Mesenchymal stem cell (in vitro differentiated cells and primary cell): ENCODE measurements around the gene KLHL41.

Experiments used
- DNase-seq: peaks from one replicate; pipeline ENCODE4 v3.0.0-alpha.2; 2013
- H2AFZ ChIP-seq: one replicate; pipeline ENCODE4 v1.6.1; 2013; ENCODE audit warnings: low read depth, mild to moderate bottlenecking, control low read depth, inconsistent platforms, low read length, moderate library complexity
- H2AK5ac ChIP-seq: 2 replicates; pipeline ENCODE4 v1.6.1; 2013; ENCODE audit warnings: low read length, moderate library complexity, mild to moderate bottlenecking, inconsistent platforms; ENCODE audit not compliant: severe bottlenecking
- H2BK120ac ChIP-seq: one replicate; pipeline ENCODE4 v1.6.1; 2013; ENCODE audit warnings: low read depth, mild to moderate bottlenecking, inconsistent platforms, low read length, moderate library complexity
- H2BK12ac ChIP-seq, 2 experiments: one replicate each; pipeline ENCODE4 v1.6.1; 2013; ENCODE audit warnings: inconsistent platforms in 2 of 2, low read length in 2 of 2, mild to moderate bottlenecking in 2 of 2, moderate library complexity in 2 of 2, control low read depth in 1 of 2
- H2BK15ac ChIP-seq: one replicate; pipeline ENCODE4 v1.6.1; 2013; ENCODE audit warnings: mild to moderate bottlenecking, low read depth, inconsistent platforms; ENCODE audit not compliant: poor library complexity, severe bottlenecking
- H2BK5ac ChIP-seq: 2 replicates; pipeline ENCODE4 v1.6.1; 2013; ENCODE audit warnings: low read depth, mild to moderate bottlenecking, low read length, control low read depth, inconsistent platforms; ENCODE audit not compliant: poor library complexity, severe bottlenecking
- H3K14ac ChIP-seq, 2 experiments: one replicate each; pipeline ENCODE4 v1.6.1; 2013; ENCODE audit warnings: inconsistent platforms in 2 of 2, low read length in 2 of 2, control low read depth in 1 of 2, mild to moderate bottlenecking in 1 of 2, moderate library complexity in 1 of 2
- H3K18ac ChIP-seq, 2 experiments: one replicate each; pipeline ENCODE4 v1.6.1; 2013; ENCODE audit warnings: inconsistent platforms in 2 of 2, low read length in 2 of 2, control low read depth in 1 of 2, low read depth in 1 of 2, mild to moderate bottlenecking in 1 of 2
- H3K23ac ChIP-seq, 2 experiments: one replicate each; pipeline ENCODE4 v1.6.1; 2013; ENCODE audit warnings: inconsistent platforms in 2 of 2, low read length in 2 of 2, mild to moderate bottlenecking in 2 of 2, moderate library complexity in 2 of 2, control low read depth in 1 of 2
- H3K27ac ChIP-seq: 2 replicates; pipeline ENCODE4 v1.5.1; 2013; ENCODE audit warnings: mild to moderate bottlenecking, moderate library complexity, low read length, control low read depth, inconsistent platforms; ENCODE audit not compliant: poor library complexity, severe bottlenecking
- H3K27me3 ChIP-seq, 2 experiments: 2 replicates each; pipeline versions ENCODE4 v1.6.1 to v1.7.0; 2013; ENCODE audit warnings: low read length in 2 of 2, mild to moderate bottlenecking in 2 of 2, moderate library complexity in 2 of 2, control low read depth in 1 of 2, inconsistent platforms in 1 of 2; ENCODE audit not compliant: control insufficient read depth in 1 of 2, insufficient read depth in 1 of 2
- H3K36me3 ChIP-seq, 2 experiments: 2 replicates each; pipeline versions ENCODE4 v1.6.1 to v1.7.0; 2013; ENCODE audit warnings: low read length in 2 of 2, control low read depth in 1 of 2, inconsistent platforms in 1 of 2, low read depth in 1 of 2, mild to moderate bottlenecking in 1 of 2; ENCODE audit not compliant: insufficient read depth in 2 of 2, control insufficient read depth in 1 of 2
- H3K4ac ChIP-seq, 2 experiments: one replicate each; pipeline ENCODE4 v1.6.1; 2013; ENCODE audit warnings: inconsistent platforms in 2 of 2, low read length in 2 of 2, mild to moderate bottlenecking in 2 of 2, moderate library complexity in 2 of 2, control low read depth in 1 of 2, low read depth in 1 of 2
- H3K4me1 ChIP-seq: 2 replicates; pipeline ENCODE4 v1.6.1; 2013; ENCODE audit warnings: low read depth, low read length, control low read depth; ENCODE audit not compliant: control insufficient read depth, insufficient read depth
- H3K4me2 ChIP-seq: 2 replicates; pipeline ENCODE4 v1.6.1; 2013; ENCODE audit warnings: low read length, mild to moderate bottlenecking, inconsistent platforms; ENCODE audit not compliant: poor library complexity, severe bottlenecking
- H3K4me3 ChIP-seq, 2 experiments: 2 replicates each; pipeline versions ENCODE4 v1.5.1 to v1.7.0; 2013; ENCODE audit warnings: low read length in 2 of 2, mild to moderate bottlenecking in 2 of 2, control low read depth in 1 of 2, low read depth in 1 of 2; ENCODE audit not compliant: insufficient read depth in 1 of 2
- H3K79me1 ChIP-seq: replicated peaks from 2 replicates; pipeline ENCODE4 v1.6.1; 2013; ENCODE audit warnings: mild to moderate bottlenecking, control low read depth, low read length, inconsistent platforms; ENCODE audit not compliant: poor library complexity, severe bottlenecking
- H3K9ac ChIP-seq: 2 replicates; pipeline ENCODE4 v1.7.0; 2013; ENCODE audit warnings: mild to moderate bottlenecking, low read length, moderate library complexity
- H3K9me3 ChIP-seq: 2 replicates; pipeline ENCODE4 v1.7.0; 2013; ENCODE audit warnings: mild to moderate bottlenecking, low read length; ENCODE audit not compliant: control insufficient read depth
- H4K8ac ChIP-seq: one replicate; pipeline ENCODE4 v1.6.1; 2013; ENCODE audit warnings: inconsistent platforms, mild to moderate bottlenecking, low read length, moderate library complexity
- H4K91ac ChIP-seq: one replicate; pipeline ENCODE4 v1.6.1; 2013; ENCODE audit warnings: mild to moderate bottlenecking, low read length, inconsistent platforms
- WGBS: methylation state at CpG from one replicate; pipeline ENCODE4 v1.1.7; 2013; ENCODE audit warnings: mixed read lengths; 5-methylcytosine and 5-hydroxymethylcytosine counted together

Gene KLHL41

GRCh38 chr2:169476459-169476858 lies 33.0 kb upstream of the KLHL41 start:
- WGBS, result 80% methylated on average over 3 of the region's 3 CpGs
- H3K27me3 ChIP-seq, result no peaks in the 10 kb centered on the region
- H3K27ac ChIP-seq, result no peak overlapping the region
- H3K9me3 ChIP-seq, result no peaks in the 10 kb centered on the region
- no peak overlapping the region for H3K14ac ChIP-seq
- no peak overlapping the region for H2AFZ ChIP-seq
- no peak overlapping the region for H3K4ac ChIP-seq
- no peak for DNase-seq
- no peak overlapping the region for H2BK5ac ChIP-seq
- peaks cover 2% of the 10 kb centered on the region for H3K79me1 ChIP-seq
- H3K18ac ChIP-seq, result no peak overlapping the region
- H3K4me3 ChIP-seq, result no peak overlapping the region
- H2BK120ac ChIP-seq, result no peak overlapping the region
- H3K4me1 ChIP-seq, result peaks cover 1% of the 10 kb centered on the region
- H3K9ac ChIP-seq, result no peak overlapping the region
- no peak overlapping the region for H4K91ac ChIP-seq
- no peak overlapping the region for H3K4me2 ChIP-seq
- H3K36me3 ChIP-seq, result no peaks in the 10 kb centered on the region
- H3K23ac ChIP-seq, result no peak overlapping the region
- H2BK15ac ChIP-seq, result no peak overlapping the region
- H4K8ac ChIP-seq, result no peak overlapping the region
- H2BK12ac ChIP-seq, result no peak overlapping the region
- H2AK5ac ChIP-seq, result no peak overlapping the region

DNA sequence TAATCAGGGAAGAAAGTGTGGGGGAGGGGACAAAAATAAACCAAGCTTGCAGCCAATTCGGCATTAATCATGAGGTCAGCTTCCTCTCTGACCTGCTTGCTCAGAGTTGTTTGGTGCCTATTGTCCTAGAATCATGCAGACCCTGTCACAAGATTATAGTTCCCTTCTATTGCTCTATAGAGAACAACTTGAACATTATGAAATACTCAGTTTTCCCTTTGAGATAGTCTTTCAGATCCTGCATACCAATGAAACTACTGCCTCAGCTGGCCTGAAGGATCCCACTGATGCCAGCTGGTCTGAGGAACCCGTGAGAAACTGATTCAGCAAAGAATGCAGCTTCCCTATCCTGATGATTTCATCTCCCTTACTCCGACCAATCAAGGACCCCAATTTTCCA lies 31.2 kb upstream of the KLHL41 start:
- Histone ChIP-seq H3K27me3 (no peaks in the 10 kb centered on the region), H2BK12ac (no peak overlapping the region), H4K8ac (no peak overlapping the region), H3K4me1 (peaks cover 1% of the 10 kb centered on the region), H3K4me2 (no peak overlapping the region), H3K36me3 (peaks cover 3 to 16% of the 10 kb centered on the region in 2 experiments), H3K4ac (no peak overlapping the region), H2AFZ (no peak overlapping the region), H3K9me3 (no peaks in the 10 kb centered on the region), H3K4me3 (peak overlapping the region in 1 of 2 experiments; percentile 91), H3K9ac (peak overlapping the region; percentile 92), H3K79me1 (peaks cover 2% of the 10 kb centered on the region), H2BK5ac (no peak overlapping the region), H3K18ac (no peak overlapping the region), H2BK15ac (no peak overlapping the region), H3K23ac (no peak overlapping the region), H2BK120ac (no peak overlapping the region), H4K91ac (no peak overlapping the region), H2AK5ac (no peak overlapping the region), H3K27ac (no peak overlapping the region), H3K14ac (no peak overlapping the region)
- 78% methylated on average over 3 of the region's 3 CpGs for WGBS
- DNase-seq, result no peak

DNA sequence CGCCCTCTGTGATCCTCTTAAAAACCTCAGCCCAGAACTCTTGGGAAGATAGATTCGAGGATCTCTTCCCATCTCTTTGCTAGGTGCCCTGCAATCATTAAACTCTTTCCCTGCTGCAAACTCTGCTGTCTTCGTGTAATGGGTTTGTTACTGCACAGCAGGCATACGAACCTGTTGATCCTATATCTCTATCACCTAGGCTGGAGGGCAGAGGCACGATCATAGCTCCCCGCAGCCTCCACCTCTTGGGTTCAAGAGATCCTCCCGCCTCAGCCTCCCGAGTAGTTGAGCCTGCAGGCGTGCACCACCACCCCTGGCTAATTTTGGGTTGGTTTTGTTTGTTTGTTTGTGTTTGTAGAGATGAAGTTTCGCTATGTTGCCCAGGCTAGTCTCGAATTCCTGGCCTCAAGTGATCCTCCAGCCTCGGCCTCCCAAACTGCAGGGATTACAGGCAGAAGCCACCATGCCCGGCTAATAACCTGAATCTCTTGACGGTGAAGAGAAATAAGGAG lies 30.7 kb upstream of the KLHL41 start:
- Histone ChIP-seq H3K79me1 (peaks cover 2% of the 10 kb centered on the region), H4K8ac (peak overlapping the region; percentile 94), H2AK5ac (no peak overlapping the region), H3K4me2 (peak overlapping the region; percentile 75), H3K18ac (peak overlapping the region in 1 of 2 experiments; percentile 79), H3K27ac (no peak overlapping the region), H2AFZ (peak overlapping the region; percentile 65), H3K4me3 (peak overlapping the region; percentile 75 to 91), H3K27me3 (no peaks in the 10 kb centered on the region), H3K4ac (no peak overlapping the region), H3K9ac (peak overlapping the region; percentile 92), H3K23ac (no peak overlapping the region), H2BK12ac (no peak overlapping the region), H3K4me1 (peaks cover 1% of the 10 kb centered on the region), H3K36me3 (peaks cover 3 to 21% of the 10 kb centered on the region in 2 experiments), H4K91ac (peak overlapping the region; percentile 28), H2BK5ac (no peak overlapping the region), H3K14ac (no peak overlapping the region), H2BK120ac (no peak overlapping the region), H2BK15ac (peak overlapping the region; percentile 38), H3K9me3 (no peaks in the 10 kb centered on the region)
- no peak for DNase-seq
- 90% methylated on average over 14 of the region's 14 CpGs for WGBS

DNA sequence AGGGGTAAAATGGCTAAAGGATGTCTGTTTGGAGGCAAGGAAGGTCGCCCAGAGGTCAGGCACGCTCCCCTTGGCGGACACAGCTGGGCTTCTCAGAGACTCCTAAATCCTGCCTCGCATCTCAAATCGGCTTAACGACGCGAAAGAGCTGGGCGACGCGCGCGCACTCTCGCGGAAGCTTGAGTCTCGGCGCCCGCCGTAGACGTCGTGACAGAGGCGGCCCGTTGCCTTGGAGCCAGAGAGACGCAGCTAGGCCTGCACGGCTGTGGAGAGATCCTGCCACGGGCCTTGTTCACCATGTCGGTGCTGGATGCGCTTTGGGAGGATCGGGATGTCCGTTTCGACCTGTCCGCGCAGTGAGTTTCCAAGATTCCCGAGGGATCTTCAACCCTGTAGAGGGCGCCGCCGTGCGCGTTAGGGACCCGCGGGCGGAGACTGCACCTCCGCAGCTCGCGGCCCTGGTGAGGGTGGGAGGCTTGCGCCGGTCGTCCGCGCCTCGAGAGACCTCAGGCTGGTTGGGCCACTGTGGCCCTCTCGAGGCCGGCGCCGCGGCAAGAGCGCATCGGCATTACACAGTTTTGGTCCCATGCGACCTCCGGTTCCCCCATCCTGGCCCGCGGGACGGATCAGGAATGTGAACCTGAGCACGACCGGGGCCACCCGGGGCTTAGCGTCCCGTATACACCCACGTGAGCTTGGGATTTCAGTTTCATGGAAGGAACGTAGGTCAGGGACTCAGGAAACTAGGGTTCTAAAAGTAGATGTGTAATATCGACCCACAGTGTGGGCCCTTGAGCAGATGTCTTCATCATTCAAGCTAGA lies 30.0 kb upstream of the KLHL41 start, which contains the start of gene BBS5:
Gene BBS5, plus strand, starts transcription at position 238 of the 822 bp plus-strand sequence. Its CDS starts 60 bp downstream, at position 298.
- peak; percentile 87 for DNase-seq
- Histone ChIP-seq H4K91ac (peak within 1 kb of the TSS; percentile 28), H4K8ac (peak within 1 kb of the TSS; percentile 94), H3K79me1 (peaks cover 2% of the 10 kb centered on the region), H3K9ac (peak within 1 kb of the TSS; percentile 92), H2AK5ac (no peak within 1 kb of the TSS), H3K4me1 (peaks cover 1% of the 10 kb centered on the region), H3K9me3 (no peaks in the 10 kb centered on the region), H2BK12ac (peak within 1 kb of the TSS in 1 of 2 experiments; percentile 35), H3K18ac (peak within 1 kb of the TSS; percentile 43 to 85), H2AFZ (peak within 1 kb of the TSS; percentile 65), H3K4me3 (peak within 1 kb of the TSS; percentile 75 to 91), H2BK5ac (no peak within 1 kb of the TSS), H3K27ac (no peak within 1 kb of the TSS), H3K27me3 (no peaks in the 10 kb centered on the region), H3K23ac (peak within 1 kb of the TSS in 1 of 2 experiments; percentile 4), H3K36me3 (peaks cover 3 to 28% of the 10 kb centered on the region in 2 experiments), H3K14ac (peak within 1 kb of the TSS in 1 of 2 experiments; percentile 24), H3K4me2 (peak within 1 kb of the TSS; percentile 75), H2BK15ac (peak within 1 kb of the TSS; percentile 38), H2BK120ac (no peak within 1 kb of the TSS), H3K4ac (no peak within 1 kb of the TSS)
- WGBS, result 7% methylated on average over 71 of the region's 71 CpGs
